NCI-H187 (cell line): ENCODE measurements around the gene GLIS1.
"Not testable (repeated sequence)": the region's sequence is repeated elsewhere in the genome, so short reads cannot be mapped to it uniquely, and the experiment has no call there.

Experiments used
- DNase-seq, 2 experiments: peaks; one replicate each; lab custom pipeline; 2025; lab: John Stamatoyannopoulos, UW

The GLIS1 gene

GRCh38 chr1:53654216-53655210 lies 84.5 kb downstream of the GLIS1 start:
- DNase-seq: no peak

- no peak for DNase-seq
These were observed 85.3 kb downstream of the GLIS1 start for GRCh38 chr1:53653631-53654030.

GRCh38 chr1:53653200-53653575 lies 85.8 kb downstream of the GLIS1 start:
- DNase-seq: no peak

- DNase-seq: no peak
These were observed 86.3 kb downstream of the GLIS1 start for GRCh38 chr1:53652441-53653199.

- no peak for DNase-seq
These were observed 87.6 kb downstream of the GLIS1 start for GRCh38 chr1:53651356-53651755.

- no peak for DNase-seq
These were observed 90.4 kb downstream of the GLIS1 start for GRCh38 chr1:53648516-53648915.

- DNase-seq: not testable (repeated sequence)
These were observed 91.0 kb downstream of the GLIS1 start for GRCh38 chr1:53647915-53648314.

- no peak for DNase-seq
These were observed 92.2 kb downstream of the GLIS1 start for GRCh38 chr1:53646732-53647131.

- DNase-seq: no peak
These were observed 93.3 kb downstream of the GLIS1 start for GRCh38 chr1:53645690-53646078.

GRCh38 chr1:53644909-53645689 lies 93.9 kb downstream of the GLIS1 start:
- no peak for DNase-seq

- DNase-seq: no peak
These were observed 94.5 kb downstream of the GLIS1 start for GRCh38 chr1:53644496-53644895.

- DNase-seq: no peak
These were observed 95.0 kb downstream of the GLIS1 start for GRCh38 chr1:53643881-53644390.

- DNase-seq: no peak
These were observed 95.7 kb downstream of the GLIS1 start for GRCh38 chr1:53643041-53643880.

- no peak for DNase-seq
These were observed 96.4 kb downstream of the GLIS1 start for GRCh38 chr1:53642607-53643006.

GRCh38 chr1:53642215-53642555 lies 96.8 kb downstream of the GLIS1 start:
- no peak for DNase-seq

- no peak for DNase-seq
These were observed 97.3 kb downstream of the GLIS1 start for GRCh38 chr1:53641481-53642214.

- DNase-seq: no peak
These were observed 98.3 kb downstream of the GLIS1 start for GRCh38 chr1:53640701-53641075.

- no peak for DNase-seq
These were observed 98.8 kb downstream of the GLIS1 start for GRCh38 chr1:53639996-53640700.

GRCh38 chr1:53639251-53639763 lies 99.7 kb downstream of the GLIS1 start:
- no peak for DNase-seq
